Measurements from ENCODE around the gene CYTH1. TPM values are rescaled to one million over a fixed set of nuclear protein-coding genes. Genes with fewer than 3 reads are reported as not detected.

The CYTH1 gene
- total and polyA plus RNA-seq, 10 donors, result 66.9 to 169 (median 131) TPM

- peak; percentile 41 for DNase-seq
- no peaks in the 10 kb centered on the region for H3K27me3 ChIP-seq (replicated peaks in 1 of 7)
- H3K36me3 ChIP-seq, result no peaks in the 10 kb centered on the region
- TF ChIP-seq POLR2AphosphoS5 (IDR thresholded peaks at IDR 0.05) (peak in 1 of 3 donors; percentile 24), POLR2A (IDR thresholded peaks at IDR 0.05) (no peak)
- H3K9me3 ChIP-seq, result no peaks in the 10 kb centered on the region
- H3K4me3 ChIP-seq, result peak overlapping the region in 1 of 8 donors; percentile 24
- H3K4me1 ChIP-seq, result peaks cover 66 to 90% (median 84%) of the 10 kb centered on the region in 6 donors
- intact Hi-C loops (cut with DNase I; ENCODE audit: low total_unique reads), result no loop called here
- WGBS, 5 donors, result 52 to 69% (median 58%) methylated on average over 4 of the region's 4 CpGs
- H3K27ac ChIP-seq, result peak overlapping the region; percentile 48 to 99 (median 98)
Measured at GRCh38 chr17:78777881-78778280, 4.2 kb downstream of the CYTH1 start.

GRCh38 chr17:78774956-78775571 is 7.0 kb downstream of the CYTH1 start:
- peak overlapping the region; percentile 79 to 99 (median 92) for H3K27ac ChIP-seq
- peak; percentile 89 for DNase-seq
- peak; percentile 49 to 70 (median 57) for TF ChIP-seq POLR2AphosphoS5 (IDR thresholded peaks at IDR 0.05)
- no peak for TF ChIP-seq CTCF (IDR thresholded peaks at IDR 0.05 in 8 of 11, conservative IDR thresholded peaks at IDR 0.05 in 3 of 11)
- no peak for TF ChIP-seq POLR2A (IDR thresholded peaks at IDR 0.05)
- H3K4me3 ChIP-seq, result peak overlapping the region in 7 of 8 donors; percentile 11 to 64 (median 20)
- no peaks in the 10 kb centered on the region for H3K9me3 ChIP-seq
- intact Hi-C loops (cut with DNase I; ENCODE audit: low total_unique reads), result no loop called here
- WGBS, 5 donors, result 12 to 26% (median 18%) methylated on average over 12 of the region's 12 CpGs
- no peaks in the 10 kb centered on the region for H3K27me3 ChIP-seq (replicated peaks in 1 of 7)
- H3K36me3 ChIP-seq, result peaks cover 0 to 12% (median 0%) of the 10 kb centered on the region in 6 donors
- peaks cover 85 to 100% (median 98%) of the 10 kb centered on the region in 6 donors for H3K4me1 ChIP-seq

GRCh38 chr17:78774453-78774852 is 7.6 kb downstream of the CYTH1 start:
- Histone ChIP-seq H3K4me3 (peak overlapping the region in 5 of 8 donors; percentile 11 to 64 (median 24)), H3K27ac (peak overlapping the region; percentile 79 to 99 (median 92)), H3K27me3 (replicated peaks in 1 of 7) (no peaks in the 10 kb centered on the region), H3K36me3 (peaks cover 0 to 12% (median 0%) of the 10 kb centered on the region in 6 donors), H3K4me1 (peaks cover 81 to 100% (median 98%) of the 10 kb centered on the region in 6 donors), H3K9me3 (no peaks in the 10 kb centered on the region)
- no peak for TF ChIP-seq POLR2AphosphoS5 (IDR thresholded peaks at IDR 0.05)
- no peak for TF ChIP-seq CTCF (IDR thresholded peaks at IDR 0.05 in 8 of 11, conservative IDR thresholded peaks at IDR 0.05 in 3 of 11)
- TF ChIP-seq POLR2A (IDR thresholded peaks at IDR 0.05), result no peak
- intact Hi-C loops (cut with DNase I; ENCODE audit: low total_unique reads), result no loop called here
- peak; percentile 70 for DNase-seq
- 22 to 50% (median 31%) methylated on average over 2 of the region's 2 CpGs for WGBS, 5 donors

- H3K36me3 ChIP-seq, result peaks cover 0 to 12% (median 0%) of the 10 kb centered on the region in 6 donors
- H3K9me3 ChIP-seq, result no peaks in the 10 kb centered on the region
- H3K27me3 ChIP-seq (replicated peaks in 1 of 7), result no peaks in the 10 kb centered on the region
- intact Hi-C loops (cut with DNase I; ENCODE audit: low total_unique reads), result no loop called here
- DNase-seq, result no peak
- peak overlapping the region; percentile 23 to 99 (median 92) for H3K27ac ChIP-seq
- H3K4me1 ChIP-seq, result peaks cover 71 to 100% (median 98%) of the 10 kb centered on the region in 6 donors
- TF ChIP-seq CTCF (IDR thresholded peaks at IDR 0.05 in 8 of 11, conservative IDR thresholded peaks at IDR 0.05 in 3 of 11) (no peak), POLR2A (IDR thresholded peaks at IDR 0.05) (no peak), POLR2AphosphoS5 (IDR thresholded peaks at IDR 0.05) (no peak)
- 11 to 26% (median 21%) methylated on average over 6 of the region's 6 CpGs for WGBS, 5 donors
- H3K4me3 ChIP-seq, result peak overlapping the region in 3 of 8 donors; percentile 2 to 44 (median 16)
Measured at GRCh38 chr17:78771758-78772382, 10.2 kb downstream of the CYTH1 start.

Data from spleen (tissue), 11 donors.